HTERT RPE-1 (cell line): ENCODE results near the gene MYL5.
"Not testable (repeated sequence)": the region's sequence is repeated elsewhere in the genome, so short reads cannot be mapped to it uniquely, and the experiment has no call there.

Source experiments
- in situ Hi-C: fragments of 300-500 bp; cut with MboI; formaldehyde crosslinking; loops from 4 replicates; pipeline ENCODE4 v1.14.3; 2020; ENCODE audit warnings: low sequenced_read_pairs

MYL5 gene

GRCh38 chr4:656436-657337, 17.7 kb upstream of the MYL5 start:
- in situ Hi-C loops, result no loop called here

DNA sequence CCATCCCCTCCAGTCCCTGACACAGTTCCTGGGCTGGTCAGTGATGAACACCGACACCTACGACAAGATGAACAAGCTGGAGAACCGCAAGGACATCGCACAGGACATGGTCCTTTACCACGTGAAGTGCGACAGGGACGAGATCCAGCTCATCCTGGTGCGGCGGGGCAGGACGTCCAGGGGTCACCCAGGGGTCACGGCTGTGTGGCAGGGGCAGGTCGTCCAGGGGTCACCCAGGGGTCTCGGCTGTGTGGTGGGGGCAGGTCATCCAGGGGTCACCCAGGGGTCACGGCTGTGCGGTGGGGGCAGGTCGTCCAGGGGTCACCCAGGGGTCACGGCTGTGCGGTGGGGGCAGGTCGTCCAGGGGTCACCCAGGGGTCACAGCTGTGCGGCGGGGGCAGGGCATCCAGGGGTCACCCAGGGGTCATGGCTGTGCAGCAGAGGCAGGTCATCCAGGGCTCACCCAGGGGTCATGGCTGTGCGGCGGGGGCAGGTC, 17.0 kb upstream of the MYL5 start:
- in situ Hi-C loops, result no loop called here

- in situ Hi-C loops, result no loop called here
Observed at GRCh38 chr4:657834-658667, 16.3 kb upstream of the MYL5 start.

DNA sequence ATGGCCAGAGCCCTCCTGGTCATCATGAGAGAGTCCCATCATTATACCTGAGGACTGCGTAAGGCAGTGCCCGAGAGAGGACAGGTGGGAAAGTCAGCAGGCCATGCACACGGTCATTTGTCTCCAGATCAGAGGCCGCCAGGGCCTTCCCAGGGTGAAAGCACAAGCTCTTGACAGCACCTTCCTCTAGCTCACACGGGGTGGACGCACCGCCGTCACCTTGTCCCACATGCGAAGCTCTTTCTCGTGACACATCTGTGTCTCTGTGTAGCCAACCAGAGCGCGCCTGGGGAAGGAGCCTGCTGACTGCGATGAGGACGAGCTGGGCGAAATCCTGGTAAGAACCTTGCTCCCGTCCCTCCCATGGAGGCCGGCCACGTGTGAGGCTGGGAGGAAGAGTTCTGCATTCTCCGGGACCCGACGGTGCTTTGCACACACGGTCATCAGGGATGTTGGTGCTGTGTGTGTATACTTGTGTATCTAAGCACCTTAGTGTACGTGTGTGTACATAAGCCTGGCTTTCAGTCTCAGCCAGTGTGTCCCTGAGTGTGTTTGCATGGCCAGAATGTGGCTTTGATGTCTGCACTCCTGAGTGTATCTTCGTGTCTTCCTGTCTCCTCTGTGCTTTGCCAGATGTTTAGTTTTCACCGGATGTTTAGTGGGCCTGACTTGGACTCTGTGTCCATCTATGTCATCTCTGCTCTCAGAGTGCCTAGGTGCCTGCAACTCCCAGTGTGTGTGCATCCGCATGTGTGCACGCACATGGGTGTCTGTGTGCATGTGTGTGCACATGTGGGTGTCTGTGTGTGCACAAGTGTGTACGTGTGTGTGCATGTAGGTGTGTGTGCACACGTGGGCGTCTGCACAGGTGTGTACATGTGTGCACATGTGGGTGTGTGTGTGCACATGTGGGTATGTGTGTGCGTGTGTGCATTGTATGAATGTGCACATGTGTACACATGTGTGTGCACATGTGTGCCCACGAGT, 15.4 kb upstream of the MYL5 start:
- in situ Hi-C loops, result no loop called here

GRCh38 chr4:659851-660250, 14.5 kb upstream of the MYL5 start:
- in situ Hi-C loops, result no loop called here

DNA sequence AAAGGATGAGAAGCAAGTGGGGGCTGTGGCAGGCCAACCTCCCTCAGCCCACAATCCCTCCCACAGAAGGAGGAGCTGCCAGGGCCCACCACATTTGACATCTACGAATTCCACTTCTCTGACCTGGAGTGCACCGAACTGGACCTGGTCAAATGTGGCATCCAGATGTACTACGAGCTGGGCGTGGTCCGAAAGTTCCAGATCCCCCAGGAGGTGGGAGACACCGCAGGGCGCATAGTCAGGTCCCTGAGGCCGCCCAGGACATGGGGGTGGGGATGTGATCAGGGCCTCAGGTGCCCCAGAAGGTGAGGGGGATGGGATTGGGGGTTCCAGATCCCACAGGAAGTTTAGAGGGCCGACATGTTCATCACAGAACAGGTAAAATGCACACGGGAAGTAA, 13.9 kb upstream of the MYL5 start:
- in situ Hi-C loops, result no loop called here

DNA sequence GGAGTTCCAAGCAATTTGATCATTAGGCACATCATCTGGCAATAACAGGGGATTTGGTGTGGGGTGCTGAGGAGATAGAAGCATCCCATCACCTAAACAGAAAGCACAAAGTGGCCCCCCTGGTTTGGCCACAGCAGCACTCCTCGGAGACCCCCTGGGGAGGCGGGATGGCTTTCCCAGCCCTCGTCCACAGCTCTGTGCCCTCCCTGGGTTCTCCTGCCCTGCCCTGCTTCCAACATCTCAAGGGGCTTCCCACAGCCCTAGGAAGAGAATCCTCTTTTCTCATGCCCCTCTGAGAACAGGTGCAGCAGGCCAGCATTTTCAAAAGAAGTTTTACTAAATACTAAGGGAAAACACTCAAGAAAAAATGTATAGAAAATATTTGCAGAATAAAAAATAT, 13.1 kb upstream of the MYL5 start:
- in situ Hi-C loops, result no loop called here

GRCh38 chr4:661881-662761, 12.2 kb upstream of the MYL5 start:
- in situ Hi-C loops, result no loop called here

DNA sequence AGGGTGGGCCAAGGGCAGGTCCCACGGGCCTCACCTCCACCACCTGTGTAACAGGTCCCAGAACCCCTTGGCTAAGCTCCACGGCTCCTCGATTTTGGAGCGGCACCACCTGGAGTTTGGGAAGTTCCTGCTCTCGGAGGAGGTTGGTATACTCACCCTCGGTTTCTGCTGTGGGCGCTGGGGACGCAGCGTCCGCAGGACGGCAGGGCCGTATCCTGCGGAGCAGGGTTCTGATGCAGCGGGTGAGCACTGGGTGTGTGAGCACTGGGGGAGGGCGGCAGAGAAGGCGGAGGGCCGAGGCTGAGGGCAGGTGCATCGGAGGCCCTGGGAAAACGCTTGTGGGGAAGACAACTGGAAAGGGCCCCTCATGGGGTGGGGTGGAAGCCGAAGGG, 11.3 kb upstream of the MYL5 start:
- in situ Hi-C loops, result no loop called here

- in situ Hi-C loops, result no loop called here
Observed at GRCh38 chr4:663438-664428, 10.6 kb upstream of the MYL5 start.

DNA sequence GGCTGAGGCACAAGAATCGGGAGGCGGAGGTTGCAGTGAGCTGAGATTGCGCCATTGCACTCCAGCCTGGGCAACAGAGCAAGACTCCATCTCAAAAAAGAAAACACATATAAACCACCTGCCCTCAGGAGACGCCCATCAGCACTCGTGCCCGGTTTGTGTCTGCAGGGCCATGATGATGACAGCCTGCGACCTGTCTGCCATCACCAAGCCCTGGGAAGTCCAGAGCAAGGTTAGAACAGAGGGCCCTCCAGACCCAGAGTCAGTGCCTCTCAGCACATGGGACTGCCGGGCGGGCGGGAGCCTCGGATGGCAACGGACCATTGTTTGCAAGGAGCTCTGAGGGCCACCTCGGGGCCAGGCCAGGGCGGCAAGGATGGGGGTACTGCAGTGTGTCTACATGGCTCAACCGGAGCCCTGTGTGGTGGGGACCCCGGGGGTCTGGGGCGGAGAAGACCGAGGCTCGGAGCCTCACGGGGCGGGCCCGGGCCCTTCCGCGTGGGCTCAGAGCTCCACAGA, 9.6 kb upstream of the MYL5 start:
- in situ Hi-C loops, result no loop called here

GRCh38 chr4:665381-665750, 9.0 kb upstream of the MYL5 start:
- in situ Hi-C loops, result no loop called here

GRCh38 chr4:665751-666435, 8.4 kb upstream of the MYL5 start:
- in situ Hi-C loops, result no loop called here

GRCh38 chr4:666436-666810, 7.9 kb upstream of the MYL5 start:
- in situ Hi-C loops, result no loop called here

DNA sequence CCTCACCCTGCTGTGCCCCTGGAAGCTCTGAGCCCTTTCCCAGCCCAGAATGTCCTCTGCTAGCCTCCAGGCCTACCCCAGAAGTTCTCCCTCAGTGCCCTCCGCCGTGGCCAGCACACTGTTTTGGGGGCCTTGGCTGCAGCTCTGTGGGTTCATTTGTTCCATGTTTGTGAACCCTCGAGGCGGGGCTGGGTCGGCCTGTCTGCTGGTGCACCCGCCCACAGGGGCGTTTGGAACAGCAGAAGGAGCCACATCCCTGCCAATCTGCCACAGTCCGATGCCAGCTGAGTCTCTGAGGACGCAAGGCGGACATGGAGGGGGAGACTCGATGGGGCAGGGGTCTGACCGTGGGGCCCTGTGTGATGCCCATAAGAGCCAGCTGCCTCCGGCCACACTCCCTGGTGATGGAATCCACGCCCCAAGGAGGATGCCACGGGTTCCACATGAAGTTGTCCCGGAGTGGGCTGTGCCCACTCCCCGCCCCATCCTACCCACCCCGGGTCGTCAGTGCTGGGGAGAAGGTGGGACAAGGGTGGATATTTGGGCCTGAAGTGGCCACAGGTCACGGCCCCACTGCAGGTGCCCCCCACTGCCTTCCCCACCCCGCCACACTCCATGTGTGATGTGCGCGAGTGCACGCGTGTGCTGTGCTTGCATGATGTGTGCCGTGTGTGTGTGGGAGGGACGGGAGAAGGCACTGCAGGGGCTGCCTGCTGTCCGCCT, 7.4 kb upstream of the MYL5 start:
- in situ Hi-C loops, result no loop called here

DNA sequence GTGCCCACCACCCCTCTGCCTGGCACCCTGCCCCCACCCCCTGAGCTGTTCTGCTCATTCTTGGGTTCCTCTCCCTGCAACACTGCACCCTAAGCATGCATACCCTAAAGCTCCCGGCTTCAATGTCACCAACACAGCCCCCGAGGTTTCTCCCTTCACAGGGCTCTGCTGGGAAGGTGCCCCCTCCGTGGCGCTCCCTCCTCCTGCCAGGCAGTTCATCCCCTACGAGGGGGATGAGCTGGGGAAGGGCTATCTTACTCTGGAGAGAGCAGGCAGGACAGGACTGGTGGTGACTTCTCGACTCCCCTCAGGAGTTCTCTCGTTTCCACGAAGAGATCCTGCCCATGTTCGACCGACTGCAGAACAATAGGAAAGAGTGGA, 6.8 kb upstream of the MYL5 start:
- in situ Hi-C loops, result no loop called here

GRCh38 chr4:668219-668618, 6.1 kb upstream of the MYL5 start:
- in situ Hi-C loops, result not testable (repeated sequence)
